HEK293T (cell line): ENCODE data around the gene KPTN.

Experiments used
- ARNT ChIP-seq: fragments of 450-650 bp; IDR thresholded peaks from 2 replicates; pipeline ENCODE4 v1.6.1; 2017; ENCODE audit warnings: mild to moderate bottlenecking
- BHLHE40 ChIP-seq: fragments of 450-650 bp; IDR thresholded peaks from 2 replicates; pipeline ENCODE4 v1.6.1; 2016; ENCODE audit warnings: mild to moderate bottlenecking, moderate library complexity, borderline replicate concordance
- ELF4 ChIP-seq: fragments of 450-650 bp; IDR thresholded peaks from 2 replicates; pipeline ENCODE4 v1.6.1; 2017; ENCODE audit warnings: antibody characterized with exemption
- FOXK2 ChIP-seq: fragments of 450-650 bp; IDR thresholded peaks from 2 replicates; pipeline ENCODE4 v1.6.1; 2016; ENCODE audit warnings: mild to moderate bottlenecking
- FOXM1 ChIP-seq: fragments of 450-650 bp; IDR thresholded peaks from 2 replicates; pipeline ENCODE4 v1.6.1; 2017; ENCODE audit warnings: mild to moderate bottlenecking, borderline replicate concordance
- HDGF ChIP-seq: fragments of 450-650 bp; IDR thresholded peaks from 2 replicates; pipeline ENCODE4 v1.6.1; 2017; ENCODE audit warnings: antibody characterized with exemption, borderline replicate concordance
- L3MBTL2 ChIP-seq: fragments of 450-650 bp; conservative IDR thresholded peaks from 2 replicates; pipeline ENCODE4 v1.6.1; 2016; ENCODE audit warnings: mild to moderate bottlenecking
- LEF1 ChIP-seq: fragments of 450-650 bp; IDR thresholded peaks from 2 replicates; pipeline ENCODE4 v1.6.1; 2017; ENCODE audit warnings: mild to moderate bottlenecking, borderline replicate concordance
- NFRKB ChIP-seq: fragments of 450-650 bp; IDR thresholded peaks from 2 replicates; pipeline ENCODE4 v1.6.1; 2016; ENCODE audit warnings: mild to moderate bottlenecking, moderate library complexity
- PKNOX1 ChIP-seq: fragments of 450-650 bp; IDR thresholded peaks from 2 replicates; pipeline ENCODE4 v1.6.1; 2016
- SP1 ChIP-seq: fragments of 450-650 bp; IDR thresholded peaks from 2 replicates; pipeline ENCODE4 v1.6.1; 2017
- SUZ12 ChIP-seq: fragments of 450-650 bp; IDR thresholded peaks from 2 replicates; pipeline ENCODE4 v1.6.1; 2016; ENCODE audit warnings: mild to moderate bottlenecking
- TARDBP ChIP-seq: fragments of 450-650 bp; IDR thresholded peaks from 2 replicates; pipeline ENCODE4 v1.6.1; 2016

- TF ChIP-seq SP1: no peak
- TF ChIP-seq ARNT: no peak
- TF ChIP-seq LEF1: no peak
- no peak for TF ChIP-seq ELF4
- no peak for TF ChIP-seq TARDBP
- no peak for TF ChIP-seq NFRKB
- no peak for TF ChIP-seq FOXK2
- TF ChIP-seq L3MBTL2: no peak
- no peak for TF ChIP-seq BHLHE40
- TF ChIP-seq FOXM1: no peak
- TF ChIP-seq SUZ12: no peak
- no peak for TF ChIP-seq PKNOX1
- TF ChIP-seq HDGF: no peak
Observed at GRCh38 chr19:47503826-47504150, 19.8 kb upstream of the KPTN start.
